Spleen (tissue), 7 donors: ENCODE measurements around the gene PLEKHG3.

ENCODE experiments used
- CTCF ChIP-seq, 11 experiments: fragments of 200-600 bp in 7 of 11; fragments of 450-650 bp in 4 of 11; sonication (generic) in 4 of 11; IDR thresholded peaks in 8 of 11; conservative IDR thresholded peaks in 3 of 11; 1 replicate in 7 of 11; 2 replicates in 4 of 11; pipeline versions ENCODE4 v1.4.0 to v1.8.0; 2016 to 2021; ENCODE audit warnings: antibody characterized with exemption in 11 of 11, inconsistent platforms in 4 of 11, mild to moderate bottlenecking in 1 of 11
- POLR2AphosphoS5 ChIP-seq, 3 donors: sonication (generic); formaldehyde crosslinking; IDR thresholded peaks; one replicate each; pipeline ENCODE4 v1.5.1; 2017; ENCODE audit warnings: antibody characterized with exemption in 3 of 3
- donor health status: DM: no; HTN: no; CAD: no; lungs with moderate emphysema.
- donor health status: DM: no; HTN: no; CAD: no.
- donor health status: DM: no; HTN: no; CAD: no.

DNA sequence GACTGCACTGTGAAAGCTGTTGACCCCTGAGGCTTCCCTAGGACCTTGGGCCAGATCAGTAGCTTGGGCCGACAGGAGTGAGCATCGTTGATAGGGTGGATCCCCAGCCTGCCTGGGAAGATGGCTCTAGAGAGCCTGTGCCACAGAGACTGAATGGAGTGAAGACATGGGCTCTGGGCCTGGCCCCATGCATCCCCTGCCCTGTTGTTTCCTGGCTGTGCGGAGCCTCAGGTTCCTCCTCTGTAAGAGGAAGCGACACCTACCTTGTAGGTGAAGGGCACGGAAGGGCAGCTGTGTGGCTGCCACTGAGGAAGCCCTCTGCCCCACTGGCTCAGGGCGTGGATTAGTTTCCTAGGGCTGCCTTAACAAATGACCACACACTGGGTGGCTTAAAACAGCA, 23.9 kb downstream of the PLEKHG3 start:
- no peak for TF ChIP-seq CTCF (IDR thresholded peaks at IDR 0.05 in 8 of 11, conservative IDR thresholded peaks at IDR 0.05 in 3 of 11)
- no peak for TF ChIP-seq POLR2AphosphoS5 (IDR thresholded peaks at IDR 0.05)
